Gastrocnemius medialis (tissue), 4 donors: ENCODE results near the gene SCUBE1.

Experiments
- CTCF ChIP-seq, 5 experiments: fragments of 450-650 bp in 3 of 5; fragments of 200-600 bp in 2 of 5; sonication (generic) in 2 of 5; IDR thresholded peaks in 4 of 5; conservative IDR thresholded peaks in 1 of 5; 1 replicate in 4 of 5; 2 replicates in 1 of 5; pipeline ENCODE4 v1.5.1; 2016 to 2019; ENCODE audit warnings: antibody characterized with exemption in 5 of 5, mild to moderate bottlenecking in 3 of 5, moderate library complexity in 3 of 5
- POLR2A ChIP-seq, 2 donors: fragments of 450-650 bp; IDR thresholded peaks; one replicate each; pipeline ENCODE4 v1.6.1; 2017; ENCODE audit warnings: antibody characterized with exemption in 2 of 2, mild to moderate bottlenecking in 2 of 2, moderate library complexity in 2 of 2

- TF ChIP-seq POLR2A (IDR thresholded peaks at IDR 0.05) (no peak), CTCF (IDR thresholded peaks at IDR 0.05 in 4 of 5, conservative IDR thresholded peaks at IDR 0.05 in 1 of 5) (no peak)
Measured at GRCh38 chr22:43333156-43333555, 10.0 kb downstream of the SCUBE1 start.
